ENCODE data around the gene CEACAM20. TPM values are rescaled to one million over a fixed set of nuclear protein-coding genes. Genes with fewer than 3 reads are reported as not detected.

Gene CEACAM20
- total RNA-seq, 1 experiment from 2014 or later, result not detected

DNA sequence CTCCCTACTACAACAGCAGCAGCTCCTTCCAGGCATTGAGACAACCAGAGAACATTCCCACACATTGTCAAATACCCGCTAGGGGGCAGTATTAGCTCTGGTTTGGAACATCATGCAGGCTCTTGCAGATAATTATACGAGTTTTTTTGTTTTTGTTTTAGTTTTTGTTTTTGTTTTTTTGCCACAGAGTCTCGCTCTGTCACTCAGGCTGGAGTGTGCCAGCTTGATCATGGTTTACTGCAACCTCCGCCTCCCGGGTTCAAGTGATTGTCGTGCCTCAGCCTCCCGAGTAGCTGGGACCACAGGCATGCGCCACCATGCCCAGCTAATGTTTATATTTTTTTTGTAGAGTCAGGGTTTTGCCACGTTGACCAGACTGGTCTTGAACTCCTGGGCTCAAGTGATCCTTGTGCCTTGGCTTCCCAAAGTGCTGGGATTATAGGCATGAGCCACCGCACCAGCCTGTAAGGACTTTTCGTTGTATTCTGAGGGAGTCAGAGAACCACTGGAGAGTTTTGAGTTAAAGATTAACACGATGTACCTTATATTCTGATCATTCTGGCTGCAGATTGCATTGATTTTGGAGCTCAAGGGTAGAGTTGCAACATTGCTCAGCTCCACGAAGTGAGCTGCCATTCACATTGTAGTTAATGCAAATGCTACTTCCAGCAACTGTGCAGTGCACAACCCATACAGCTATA is 41.7 kb upstream of the CEACAM20 start:
- intact Hi-C loops (cut with micrococcal nuclease; ENCODE audit: unreplicated experiment), result loop anchor here (1.0 kb wide), 1 partner anchor 86 kb away; no protein-coding TSS in a partner anchor
- no peak overlapping the region for H3K27ac ChIP-seq (ENCODE audit: low read depth, low read length, poor library complexity, severe bottlenecking)
- no peaks in the 10 kb centered on the region for H3K36me3 ChIP-seq (ENCODE audit: insufficient read depth, low read length, poor library complexity, severe bottlenecking)
- no TSS peak for BruUV-seq (replicated peaks)
- ChIA-PET CTCF (interaction anchor here (0.5 to 2.0 kb wide), 16 partner anchors 11 to 344 kb away, joined by 3 to 38 read pairs (median 4); partner anchors contain the start of gene PVR), POLR2A (ENCODE audit: low non-redundant PET) (interaction anchor here (0.5 kb wide), 1 partner anchor 154 kb away, joined by 4 read pairs; no protein-coding TSS in a partner anchor)
- H3K27me3 ChIP-seq (replicated peaks; ENCODE audit: insufficient read depth, low read depth, low read length, poor library complexity), result no peaks in the 10 kb centered on the region
- no peak overlapping the region for H3K4me3 ChIP-seq (ENCODE audit: low read depth, low read length, poor library complexity, severe bottlenecking)
- DNase-seq (ENCODE audit: low spot score), result peak; percentile 88
- peaks cover 7% of the 10 kb centered on the region for H3K4me1 ChIP-seq (ENCODE audit: insufficient read depth, low read length, poor library complexity, severe bottlenecking)
- TF ChIP-seq, protein P1, sequence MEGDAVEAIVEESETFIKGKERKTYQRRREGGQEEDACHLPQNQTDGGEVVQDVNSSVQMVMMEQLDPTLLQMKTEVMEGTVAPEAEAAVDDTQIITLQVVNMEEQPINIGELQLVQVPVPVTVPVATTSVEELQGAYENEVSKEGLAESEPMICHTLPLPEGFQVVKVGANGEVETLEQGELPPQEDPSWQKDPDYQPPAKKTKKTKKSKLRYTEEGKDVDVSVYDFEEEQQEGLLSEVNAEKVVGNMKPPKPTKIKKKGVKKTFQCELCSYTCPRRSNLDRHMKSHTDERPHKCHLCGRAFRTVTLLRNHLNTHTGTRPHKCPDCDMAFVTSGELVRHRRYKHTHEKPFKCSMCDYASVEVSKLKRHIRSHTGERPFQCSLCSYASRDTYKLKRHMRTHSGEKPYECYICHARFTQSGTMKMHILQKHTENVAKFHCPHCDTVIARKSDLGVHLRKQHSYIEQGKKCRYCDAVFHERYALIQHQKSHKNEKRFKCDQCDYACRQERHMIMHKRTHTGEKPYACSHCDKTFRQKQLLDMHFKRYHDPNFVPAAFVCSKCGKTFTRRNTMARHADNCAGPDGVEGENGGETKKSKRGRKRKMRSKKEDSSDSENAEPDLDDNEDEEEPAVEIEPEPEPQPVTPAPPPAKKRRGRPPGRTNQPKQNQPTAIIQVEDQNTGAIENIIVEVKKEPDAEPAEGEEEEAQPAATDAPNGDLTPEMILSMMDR (conservative IDR thresholded peaks at IDR 0.05; ENCODE audit: low read depth, low read length), result peak; percentile 85
- no peak for TF ChIP-seq EZH2 (IDR thresholded peaks at IDR 0.05; ENCODE audit: borderline replicate concordance, low read depth, low read length, poor library complexity, severe bottlenecking)
- H3K9me3 ChIP-seq (ENCODE audit: low read depth, low read length, poor library complexity, severe bottlenecking), result no peaks in the 10 kb centered on the region

DNA sequence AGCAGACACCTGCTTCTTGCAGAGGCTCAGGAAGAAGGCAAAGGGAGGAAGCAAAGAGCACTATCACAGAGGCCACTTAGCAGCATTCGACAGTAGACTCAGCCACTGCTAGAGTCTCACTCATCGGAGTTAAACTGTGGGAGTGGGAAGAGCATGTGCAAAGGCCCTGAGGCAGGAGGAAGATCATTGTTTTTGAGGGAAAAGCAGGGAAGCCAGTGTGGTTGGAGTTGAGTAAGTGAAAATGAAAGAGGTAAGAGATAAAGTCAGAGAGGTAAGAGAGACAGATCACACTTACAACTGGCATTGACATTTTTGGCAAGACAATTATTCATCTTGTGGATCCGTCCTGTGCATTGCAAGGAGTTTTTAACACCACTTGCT is 41.1 kb upstream of the CEACAM20 start:
- H3K27me3 ChIP-seq (replicated peaks; ENCODE audit: insufficient read depth, low read depth, low read length, poor library complexity), result no peaks in the 10 kb centered on the region
- no peak for DNase-seq (ENCODE audit: low spot score)
- H3K9me3 ChIP-seq (ENCODE audit: low read depth, low read length, poor library complexity, severe bottlenecking), result no peaks in the 10 kb centered on the region
- intact Hi-C loops (cut with micrococcal nuclease; ENCODE audit: unreplicated experiment), result no loop called here
- no TSS peak for BruUV-seq (replicated peaks)
- H3K4me1 ChIP-seq (ENCODE audit: insufficient read depth, low read length, poor library complexity, severe bottlenecking), result peaks cover 7% of the 10 kb centered on the region
- POLR2A ChIA-PET (ENCODE audit: low non-redundant PET), result no interaction called here
- H3K4me3 ChIP-seq (ENCODE audit: low read depth, low read length, poor library complexity, severe bottlenecking), result no peak overlapping the region
- CTCF ChIA-PET, result interaction anchor here (0.5 to 2.0 kb wide), 17 partner anchors 12 to 345 kb away, joined by 3 to 38 read pairs (median 4); partner anchors contain the start of gene PVR
- H3K36me3 ChIP-seq (ENCODE audit: insufficient read depth, low read length, poor library complexity, severe bottlenecking), result no peaks in the 10 kb centered on the region
- H3K27ac ChIP-seq (ENCODE audit: low read depth, low read length, poor library complexity, severe bottlenecking), result no peak overlapping the region
- TF ChIP-seq EZH2 (IDR thresholded peaks at IDR 0.05; ENCODE audit: borderline replicate concordance, low read depth, low read length, poor library complexity, severe bottlenecking), result no peak
- TF ChIP-seq, protein P1 (conservative IDR thresholded peaks at IDR 0.05; ENCODE audit: low read depth, low read length), result no peak

DNA sequence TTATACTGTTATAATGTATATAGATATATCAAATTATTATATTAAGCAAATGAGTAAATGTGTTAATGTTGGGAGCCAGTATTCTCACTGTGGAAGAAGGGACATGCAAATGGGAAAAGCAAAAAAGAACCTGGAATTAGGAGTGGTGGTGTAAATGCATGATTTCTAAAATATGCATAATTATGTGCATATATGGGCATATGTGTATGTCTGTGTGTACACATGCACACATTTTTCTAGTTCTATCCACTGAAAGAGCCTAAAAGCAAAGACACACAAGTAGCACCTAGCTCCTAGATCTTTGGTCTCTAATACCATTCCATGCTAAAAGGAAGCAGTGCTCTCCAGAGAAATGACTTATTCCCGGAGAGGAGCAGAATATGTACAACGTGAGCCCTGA is 38.3 kb upstream of the CEACAM20 start:
- POLR2A ChIA-PET (ENCODE audit: low non-redundant PET), result no interaction called here
- H3K36me3 ChIP-seq (ENCODE audit: insufficient read depth, low read length, poor library complexity, severe bottlenecking), result no peaks in the 10 kb centered on the region
- no peaks in the 10 kb centered on the region for H3K4me1 ChIP-seq (ENCODE audit: insufficient read depth, low read length, poor library complexity, severe bottlenecking)
- CTCF ChIA-PET, result no interaction called here
- H3K27ac ChIP-seq (ENCODE audit: low read depth, low read length, poor library complexity, severe bottlenecking), result no peak overlapping the region
- intact Hi-C loops (cut with micrococcal nuclease; ENCODE audit: unreplicated experiment), result no loop called here
- TF ChIP-seq, protein P1 (conservative IDR thresholded peaks at IDR 0.05; ENCODE audit: low read depth, low read length), result no peak
- no peak for TF ChIP-seq EZH2 (IDR thresholded peaks at IDR 0.05; ENCODE audit: borderline replicate concordance, low read depth, low read length, poor library complexity, severe bottlenecking)
- H3K27me3 ChIP-seq (replicated peaks; ENCODE audit: insufficient read depth, low read depth, low read length, poor library complexity), result no peaks in the 10 kb centered on the region
- DNase-seq (ENCODE audit: low spot score), result no peak
- BruUV-seq (replicated peaks), result no TSS peak
- H3K9me3 ChIP-seq (ENCODE audit: low read depth, low read length, poor library complexity, severe bottlenecking), result no peaks in the 10 kb centered on the region
- no peak overlapping the region for H3K4me3 ChIP-seq (ENCODE audit: low read depth, low read length, poor library complexity, severe bottlenecking)

Measured in A673 (cell line).